Measurements from ENCODE around the gene RELT.
"Not testable (repeated sequence)": the region's sequence is repeated elsewhere in the genome, so short reads cannot be mapped to it uniquely, and the experiment has no call there.

RELT gene

GRCh38 chr11:73436859-73437258 lies 60.7 kb downstream of the RELT start:
- not testable (repeated sequence) for DNase-seq (ENCODE audit: low read depth)

DNA sequence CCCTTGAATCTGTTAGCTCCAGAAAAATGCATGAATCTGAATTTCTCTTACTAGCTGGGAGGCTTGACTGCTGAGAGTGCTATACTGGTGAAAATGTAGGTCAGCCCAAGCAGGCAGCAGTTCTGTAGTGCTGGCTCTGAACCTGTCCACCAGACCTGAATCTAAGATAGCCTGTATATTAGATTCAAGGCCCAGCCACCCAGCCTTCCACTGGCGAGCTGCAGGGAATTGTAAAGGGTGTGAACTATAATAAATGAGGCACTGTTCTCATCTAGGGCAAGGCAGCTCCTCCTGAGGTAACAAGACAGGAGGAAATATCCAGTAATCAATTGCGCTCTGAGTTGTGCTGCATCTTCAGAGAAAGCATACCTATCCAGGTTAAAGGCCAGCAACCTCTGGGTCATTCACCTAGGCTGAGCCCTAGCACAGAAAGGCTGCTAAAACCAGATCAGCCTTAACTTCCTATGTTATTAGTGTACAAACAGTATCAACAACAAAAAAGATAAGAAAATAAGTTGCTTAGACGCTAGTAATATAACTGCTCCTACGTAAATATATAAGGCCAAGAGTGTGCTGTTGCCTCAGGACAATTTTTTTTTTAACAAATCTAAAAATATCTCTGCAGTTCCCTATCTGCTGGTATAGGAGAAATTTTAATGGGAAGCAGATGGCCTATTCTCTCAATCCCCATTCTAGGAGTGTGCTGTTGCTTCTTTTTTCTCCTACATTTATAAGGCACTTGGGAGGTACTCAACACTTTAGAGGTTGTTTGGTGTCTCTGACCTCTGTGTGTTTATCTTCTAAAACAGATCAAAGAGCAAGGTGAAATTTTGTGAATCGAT lies 63.0 kb downstream of the RELT start:
- no peak for DNase-seq (ENCODE audit: low read depth)

GRCh38 chr11:73445980-73446379 lies 69.8 kb downstream of the RELT start:
- no peak for DNase-seq (ENCODE audit: low read depth)

GRCh38 chr11:73446766-73447165 lies 70.6 kb downstream of the RELT start:
- no peak for DNase-seq (ENCODE audit: low read depth)
